HG02981 (cell line): ENCODE measurements around the gene HIGD1B.

Source experiments
- ATAC-seq: cut with Tn5 transposase; IDR thresholded peaks from one replicate; pipeline ENCODE4 v1.9.1; 2021; ENCODE audit warnings: mild to moderate bottlenecking, moderate library complexity; ENCODE audit not compliant: unreplicated experiment

Gene HIGD1B

GRCh38 chr17:44832805-44833204 lies 14.9 kb upstream of the HIGD1B start:
- no peak for ATAC-seq

GRCh38 chr17:44837196-44837595 lies 10.5 kb upstream of the HIGD1B start:
- ATAC-seq, result no peak

- no peak for ATAC-seq
Observed at GRCh38 chr17:44840274-44840673, 7.4 kb upstream of the HIGD1B start.

- no peak for ATAC-seq
Observed at GRCh38 chr17:44840936-44841335, 6.7 kb upstream of the HIGD1B start.

GRCh38 chr17:44842748-44843147 lies 4.9 kb upstream of the HIGD1B start:
- ATAC-seq, result no peak

GRCh38 chr17:44844390-44844830 lies 3.3 kb upstream of the HIGD1B start:
- ATAC-seq, result no peak

- no peak for ATAC-seq
Observed at GRCh38 chr17:44846206-44846605, 1.5 kb upstream of the HIGD1B start.

GRCh38 chr17:44848257-44848795 lies 643 bp downstream of the HIGD1B start:
- ATAC-seq, result no peak

GRCh38 chr17:44848961-44849489 lies 1.3 kb downstream of the HIGD1B start:
- no peak for ATAC-seq

- ATAC-seq, result no peak
Observed at GRCh38 chr17:44850025-44850424, 2.3 kb downstream of the HIGD1B start.

- ATAC-seq, result no peak
Observed at GRCh38 chr17:44850612-44851011, 2.9 kb downstream of the HIGD1B start.

GRCh38 chr17:44854192-44854591 lies 6.5 kb downstream of the HIGD1B start:
- no peak for ATAC-seq

- ATAC-seq, result no peak
Observed at GRCh38 chr17:44859701-44860100, 12.0 kb downstream of the HIGD1B start.

GRCh38 chr17:44862278-44862914 lies 14.7 kb downstream of the HIGD1B start:
- no peak for ATAC-seq

- ATAC-seq, result no peak
Observed at GRCh38 chr17:44863061-44863918, 15.6 kb downstream of the HIGD1B start.

- ATAC-seq, result no peak
Observed at GRCh38 chr17:44864831-44865230, 17.1 kb downstream of the HIGD1B start.

GRCh38 chr17:44865231-44865660 lies 17.6 kb downstream of the HIGD1B start:
- ATAC-seq, result no peak

GRCh38 chr17:44865931-44866330 lies 18.2 kb downstream of the HIGD1B start:
- no peak for ATAC-seq

- ATAC-seq, result no peak
Observed at GRCh38 chr17:44867841-44868240, 20.2 kb downstream of the HIGD1B start.

- ATAC-seq, result no peak
Observed at GRCh38 chr17:44871556-44871955, 23.9 kb downstream of the HIGD1B start.

GRCh38 chr17:44872131-44872768 lies 24.6 kb downstream of the HIGD1B start:
- ATAC-seq, result no peak
